Measurements from ENCODE around the gene MORN1. TPM values are rescaled to one million over a fixed set of nuclear protein-coding genes. Genes with fewer than 3 reads are reported as not detected.

MORN1 gene
- total RNA-seq, 1 experiment from 2014 or later = 23.2 TPM

GRCh38 chr1:2425892-2426291 is 34.5 kb upstream of the MORN1 start:
- Mint-ChIP-seq H3K27me3 (ENCODE audit: unreplicated experiment) (peaks cover 10% of the 10 kb centered on the region), H3K36me3 (ENCODE audit: insufficient read depth, unreplicated experiment) (no peaks in the 10 kb centered on the region), H3K9me3 (ENCODE audit: low read depth, unreplicated experiment) (no peaks in the 10 kb centered on the region), H3K4me1 (ENCODE audit: low read depth, unreplicated experiment) (no peaks in the 10 kb centered on the region), H3K4me3 (ENCODE audit: low read depth, unreplicated experiment) (no peak overlapping the region), H3K27ac (ENCODE audit: unreplicated experiment) (no peak overlapping the region)
- intact Hi-C loops (cut with micrococcal nuclease; ENCODE audit: unreplicated experiment) = no loop called here
- TF ChIP-seq, protein P1, sequence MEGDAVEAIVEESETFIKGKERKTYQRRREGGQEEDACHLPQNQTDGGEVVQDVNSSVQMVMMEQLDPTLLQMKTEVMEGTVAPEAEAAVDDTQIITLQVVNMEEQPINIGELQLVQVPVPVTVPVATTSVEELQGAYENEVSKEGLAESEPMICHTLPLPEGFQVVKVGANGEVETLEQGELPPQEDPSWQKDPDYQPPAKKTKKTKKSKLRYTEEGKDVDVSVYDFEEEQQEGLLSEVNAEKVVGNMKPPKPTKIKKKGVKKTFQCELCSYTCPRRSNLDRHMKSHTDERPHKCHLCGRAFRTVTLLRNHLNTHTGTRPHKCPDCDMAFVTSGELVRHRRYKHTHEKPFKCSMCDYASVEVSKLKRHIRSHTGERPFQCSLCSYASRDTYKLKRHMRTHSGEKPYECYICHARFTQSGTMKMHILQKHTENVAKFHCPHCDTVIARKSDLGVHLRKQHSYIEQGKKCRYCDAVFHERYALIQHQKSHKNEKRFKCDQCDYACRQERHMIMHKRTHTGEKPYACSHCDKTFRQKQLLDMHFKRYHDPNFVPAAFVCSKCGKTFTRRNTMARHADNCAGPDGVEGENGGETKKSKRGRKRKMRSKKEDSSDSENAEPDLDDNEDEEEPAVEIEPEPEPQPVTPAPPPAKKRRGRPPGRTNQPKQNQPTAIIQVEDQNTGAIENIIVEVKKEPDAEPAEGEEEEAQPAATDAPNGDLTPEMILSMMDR (IDR thresholded peaks at IDR 0.05; ENCODE audit: unreplicated experiment) = no peak
- no peak for DNase-seq
- BruUV-seq (replicated peaks) = no TSS peak
- CTCF ChIA-PET = interaction anchor here (0.6 kb wide), 1 partner anchor 123 kb away, joined by 3 read pairs; no protein-coding TSS in a partner anchor

DNA sequence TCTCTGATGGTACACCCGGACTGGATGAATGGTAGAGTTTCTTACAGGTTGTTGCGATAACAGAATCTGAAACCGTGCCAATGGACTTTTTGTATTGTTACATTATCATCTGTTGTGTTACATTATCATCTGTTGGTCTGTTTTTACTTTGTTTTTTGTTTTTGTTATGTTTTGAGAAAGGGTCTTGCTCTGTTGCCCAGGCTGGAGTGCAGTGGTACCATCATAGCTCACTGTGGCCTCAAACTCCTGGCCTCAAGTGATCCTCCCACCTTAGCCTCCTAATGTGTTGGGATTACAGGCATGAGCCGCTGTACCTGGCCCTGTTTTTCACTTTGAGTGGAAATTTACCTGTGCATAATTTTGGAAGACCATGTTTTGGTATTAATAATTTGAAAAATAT is 31.2 kb upstream of the MORN1 start:
- intact Hi-C loops (cut with micrococcal nuclease; ENCODE audit: unreplicated experiment) = no loop called here
- Mint-ChIP-seq H3K4me3 (ENCODE audit: low read depth, unreplicated experiment) (no peak overlapping the region), H3K27ac (ENCODE audit: unreplicated experiment) (no peak overlapping the region), H3K27me3 (ENCODE audit: unreplicated experiment) (peaks cover 10% of the 10 kb centered on the region), H3K4me1 (ENCODE audit: low read depth, unreplicated experiment) (no peaks in the 10 kb centered on the region), H3K36me3 (ENCODE audit: insufficient read depth, unreplicated experiment) (no peaks in the 10 kb centered on the region), H3K9me3 (ENCODE audit: low read depth, unreplicated experiment) (no peaks in the 10 kb centered on the region)
- TF ChIP-seq, protein P1 (IDR thresholded peaks at IDR 0.05; ENCODE audit: unreplicated experiment) = no peak
- BruUV-seq (replicated peaks) = no TSS peak
- DNase-seq = no peak
- CTCF ChIA-PET = no interaction called here

GRCh38 chr1:2419416-2419815 is 28.1 kb upstream of the MORN1 start:
- CTCF ChIA-PET = no interaction called here

DNA sequence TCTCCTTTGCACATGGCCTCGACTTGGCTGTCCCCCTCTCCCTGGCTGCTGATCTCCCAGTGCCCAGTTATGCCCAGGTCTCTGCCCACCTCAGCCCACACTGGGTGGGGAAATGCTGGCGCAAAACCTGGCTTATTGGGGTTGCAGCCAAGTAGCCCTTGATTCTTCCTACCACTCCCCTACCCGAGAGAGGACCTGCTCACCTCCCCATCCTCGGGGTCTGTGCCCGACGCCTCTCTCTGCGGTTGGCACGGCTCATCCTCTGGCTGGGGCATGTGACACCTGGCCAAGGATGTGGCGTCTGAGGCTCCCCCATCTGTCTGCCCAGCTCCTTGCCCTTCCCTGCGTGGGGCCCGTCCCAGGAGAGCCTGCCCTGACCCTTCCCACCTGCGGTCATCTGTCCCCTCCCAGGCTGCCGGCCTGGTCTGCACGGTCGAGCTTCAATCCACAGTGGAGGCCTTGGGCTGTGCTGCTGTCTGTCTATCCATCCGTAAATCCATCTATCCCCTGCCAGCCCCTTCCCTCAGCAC is 27.5 kb upstream of the MORN1 start:
- H3K4me3 Mint-ChIP-seq (ENCODE audit: low read depth, unreplicated experiment) = peak overlapping the region; percentile 14
- intact Hi-C loops (cut with micrococcal nuclease; ENCODE audit: unreplicated experiment) = no loop called here
- DNase-seq = no peak
- H3K36me3 Mint-ChIP-seq (ENCODE audit: insufficient read depth, unreplicated experiment) = peaks cover 25% of the 10 kb centered on the region
- TF ChIP-seq, protein P1 (IDR thresholded peaks at IDR 0.05; ENCODE audit: unreplicated experiment) = no peak
- no peak overlapping the region for H3K27ac Mint-ChIP-seq (ENCODE audit: unreplicated experiment)
- CTCF ChIA-PET = no interaction called here
- peaks cover 24% of the 10 kb centered on the region for H3K4me1 Mint-ChIP-seq (ENCODE audit: low read depth, unreplicated experiment)
- H3K9me3 Mint-ChIP-seq (ENCODE audit: low read depth, unreplicated experiment) = no peaks in the 10 kb centered on the region
- H3K27me3 Mint-ChIP-seq (ENCODE audit: unreplicated experiment) = no peaks in the 10 kb centered on the region
- BruUV-seq (replicated peaks) = no TSS peak

More at GRCh38 chr1:2419416-2419815, 28.1 kb upstream of the MORN1 start:
- no TSS peak for BruUV-seq (replicated peaks)
- Mint-ChIP-seq H3K27ac (ENCODE audit: unreplicated experiment) (no peak overlapping the region), H3K9me3 (ENCODE audit: low read depth, unreplicated experiment) (no peaks in the 10 kb centered on the region), H3K36me3 (ENCODE audit: insufficient read depth, unreplicated experiment) (peaks cover 20% of the 10 kb centered on the region), H3K27me3 (ENCODE audit: unreplicated experiment) (no peaks in the 10 kb centered on the region), H3K4me3 (ENCODE audit: low read depth, unreplicated experiment) (peak overlapping the region; percentile 14), H3K4me1 (ENCODE audit: low read depth, unreplicated experiment) (peaks cover 19% of the 10 kb centered on the region)
- TF ChIP-seq, protein P1 (IDR thresholded peaks at IDR 0.05; ENCODE audit: unreplicated experiment) = no peak
- no peak for DNase-seq
- intact Hi-C loops (cut with micrococcal nuclease; ENCODE audit: unreplicated experiment) = no loop called here

Measured in Calu3 (cell line).